HG02852 (cell line): ENCODE data around the gene DCAF5.
"Not testable (repeated sequence)": the region's sequence is repeated elsewhere in the genome, so short reads cannot be mapped to it uniquely, and the experiment has no call there.

ENCODE experiments used
- ATAC-seq: cut with Tn5 transposase; IDR thresholded peaks from one replicate; pipeline ENCODE4 v1.9.1; 2021; ENCODE audit warnings: mild to moderate bottlenecking, moderate library complexity; ENCODE audit not compliant: unreplicated experiment

Gene DCAF5

DNA sequence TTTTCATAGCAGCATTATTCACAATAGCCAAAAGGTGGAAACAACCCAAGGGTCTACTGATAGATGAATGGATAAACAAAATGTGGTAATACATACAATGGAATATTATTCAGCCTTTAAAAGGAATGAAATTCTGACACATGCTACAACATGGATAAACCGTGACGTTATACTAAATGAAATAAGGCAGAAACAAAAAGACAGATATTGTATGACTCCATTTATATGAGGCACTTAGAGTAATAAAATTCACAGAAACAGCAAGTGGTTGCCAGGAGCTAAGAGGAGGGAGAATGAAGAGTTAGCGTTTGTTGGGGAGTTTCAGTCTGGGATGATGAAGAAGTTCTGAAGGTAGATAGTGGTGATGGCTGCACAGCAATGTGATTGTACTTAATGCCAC lies 76.6 kb downstream of the DCAF5 start:
- no peak for ATAC-seq

DNA sequence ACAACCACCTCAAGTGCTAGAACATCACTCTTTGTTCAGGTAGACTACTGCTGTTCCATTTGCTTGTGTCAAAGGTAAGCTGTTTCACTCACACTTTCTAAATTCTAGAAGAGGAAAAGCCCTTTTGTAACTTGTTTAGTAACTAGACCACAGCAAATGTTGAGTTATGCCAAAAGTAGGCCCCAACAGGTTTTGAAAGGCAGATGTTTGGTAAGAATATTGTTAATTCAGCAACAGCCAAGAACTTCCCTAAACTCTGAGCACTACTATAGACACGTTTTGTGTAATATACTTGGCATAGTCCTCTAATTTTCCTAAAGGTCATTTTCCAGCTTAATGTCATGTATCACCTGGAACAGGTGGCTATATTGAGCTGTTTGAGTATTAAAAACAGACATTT lies 79.0 kb downstream of the DCAF5 start:
- ATAC-seq: no peak

DNA sequence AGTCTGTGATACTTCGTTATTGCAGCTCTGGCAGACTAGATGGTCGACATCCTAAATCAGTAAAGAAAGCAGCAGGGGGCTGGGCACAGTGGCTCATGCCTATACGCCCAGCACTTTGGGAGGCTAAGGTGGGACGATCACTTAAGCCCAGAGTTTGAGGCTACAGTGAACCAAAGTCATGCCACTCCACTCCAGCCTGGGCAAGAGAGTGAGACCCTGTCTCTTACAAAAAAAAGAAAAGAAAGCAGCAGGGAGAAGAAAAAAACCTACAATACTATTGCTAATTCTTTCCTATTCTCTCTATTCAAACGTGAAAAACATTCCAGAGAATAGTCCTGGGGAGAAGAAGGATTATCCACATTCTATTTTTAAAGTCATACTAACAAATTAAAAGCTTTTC lies 79.5 kb downstream of the DCAF5 start:
- ATAC-seq: no peak

DNA sequence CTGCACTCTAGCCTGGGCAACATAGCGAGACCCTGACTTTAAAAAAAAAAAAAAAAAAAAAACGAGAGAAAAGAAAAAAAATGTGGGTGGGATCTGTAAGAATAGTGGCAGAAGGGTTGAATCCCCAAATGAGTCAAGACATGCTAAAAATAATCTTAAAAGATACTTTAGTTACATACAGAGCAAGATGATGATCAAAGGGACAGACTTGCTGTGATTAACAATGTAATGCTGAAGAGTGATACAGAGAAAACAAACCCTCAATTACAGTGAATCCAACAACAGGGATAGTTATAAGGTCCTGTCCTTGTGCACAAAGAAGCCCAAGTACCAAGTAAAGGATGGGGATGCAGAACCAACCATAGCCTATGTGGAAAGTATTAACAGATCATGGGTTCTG lies 80.3 kb downstream of the DCAF5 start:
- no peak for ATAC-seq

DNA sequence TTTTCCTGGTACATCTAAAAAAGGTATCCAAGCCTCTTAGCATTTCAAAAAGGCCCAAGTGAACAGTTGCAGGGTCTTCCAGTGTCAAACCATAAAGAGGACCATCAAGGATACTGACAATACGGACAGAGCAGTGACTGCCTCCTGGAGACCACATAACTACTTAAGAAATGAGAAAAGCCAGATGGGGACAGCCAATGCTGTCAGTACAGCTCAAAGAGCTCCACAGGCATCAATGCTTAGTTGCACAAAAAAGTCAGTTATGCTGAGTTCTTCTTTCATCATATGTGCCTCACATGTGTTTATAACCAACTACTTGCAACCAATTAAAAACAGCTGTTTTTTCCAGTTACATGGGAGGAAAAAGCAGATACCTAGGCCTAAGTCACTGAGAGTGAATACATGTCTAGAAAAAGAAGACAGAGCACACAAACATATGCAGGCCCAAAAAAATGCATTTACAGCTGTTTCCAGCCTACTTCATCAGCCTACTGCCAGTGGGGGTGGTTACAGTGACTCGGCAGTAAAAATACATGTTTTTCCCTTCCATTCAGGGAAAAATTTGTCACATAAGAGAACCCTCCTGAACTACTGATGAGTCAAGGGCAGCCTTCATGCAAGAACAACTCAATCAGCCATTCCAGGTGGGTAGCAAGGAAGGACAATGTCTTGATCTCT lies 84.0 kb downstream of the DCAF5 start:
- no peak for ATAC-seq

DNA sequence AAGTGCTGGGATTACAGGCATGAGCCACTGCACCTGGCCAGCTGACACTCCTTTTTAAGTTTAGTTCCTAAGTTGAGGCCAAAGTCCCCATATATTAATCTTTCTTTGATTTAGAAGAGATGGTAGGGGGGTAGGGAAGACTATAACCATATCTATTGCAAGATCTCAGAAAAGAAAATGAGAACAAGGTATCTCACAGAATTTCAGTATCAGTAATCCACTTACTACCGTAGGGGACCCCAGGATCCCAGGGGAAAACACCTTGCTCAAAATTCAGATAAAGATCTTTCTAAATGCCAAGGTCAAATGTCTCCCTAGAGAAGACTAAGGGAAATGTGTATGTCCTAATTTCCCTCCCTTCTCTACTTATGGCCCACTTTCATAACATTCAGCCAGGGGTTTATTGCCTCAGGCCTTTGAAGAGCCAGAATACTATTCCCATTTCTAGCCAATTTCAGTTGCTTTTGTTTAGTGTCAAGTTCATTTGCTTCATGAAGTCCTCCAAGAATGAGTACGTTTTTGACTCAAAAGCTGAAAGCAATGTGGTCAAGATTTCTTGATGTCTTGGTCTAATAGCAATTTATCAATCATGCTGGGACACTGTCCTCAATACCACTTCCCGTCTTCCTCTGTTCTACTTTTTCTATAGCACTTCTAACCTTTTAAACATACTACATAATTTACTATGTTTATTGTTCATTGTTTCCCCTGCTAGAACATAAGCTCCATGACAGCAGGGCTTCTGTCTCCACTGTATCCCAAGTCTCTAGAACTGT lies 86.3 kb downstream of the DCAF5 start:
- ATAC-seq: no peak

DNA sequence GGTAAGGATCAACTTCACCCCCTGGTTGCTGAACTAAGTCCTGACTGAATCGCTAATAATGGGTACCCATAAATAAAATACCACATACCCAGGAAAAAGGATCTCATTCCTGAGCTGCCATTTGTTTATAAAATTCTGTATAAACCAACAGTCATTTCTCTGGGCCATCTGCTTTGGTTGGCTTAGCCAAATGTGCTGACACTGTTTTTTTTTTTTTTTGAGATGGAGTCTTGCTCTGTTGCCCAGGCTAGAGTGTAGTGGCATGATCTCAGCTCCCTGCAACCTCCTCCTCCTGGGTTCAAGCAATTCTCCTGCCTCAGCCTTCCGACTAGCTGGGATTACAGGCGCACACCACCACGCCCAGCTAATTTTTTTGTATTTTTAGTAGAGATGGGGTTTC lies 87.0 kb downstream of the DCAF5 start:
- not testable (repeated sequence) for ATAC-seq

DNA sequence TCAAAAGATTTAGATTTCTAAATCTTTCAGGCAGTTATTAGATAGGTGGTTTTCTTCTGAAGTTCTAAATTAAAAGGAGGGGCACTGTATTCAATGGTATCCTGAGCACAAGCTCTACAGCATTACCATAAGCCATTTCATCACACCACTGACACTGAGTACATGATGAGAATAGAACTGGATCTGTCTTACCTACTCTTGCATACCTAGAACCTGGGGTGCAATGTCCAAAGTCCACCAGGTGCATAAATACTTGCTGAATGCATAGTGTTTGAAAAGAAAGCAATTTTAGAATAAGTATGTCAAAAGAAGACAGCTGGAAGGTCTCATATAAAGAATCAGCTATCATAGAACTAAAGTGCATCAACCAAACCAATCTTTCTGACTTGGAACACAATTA lies 88.3 kb downstream of the DCAF5 start:
- no peak for ATAC-seq

DNA sequence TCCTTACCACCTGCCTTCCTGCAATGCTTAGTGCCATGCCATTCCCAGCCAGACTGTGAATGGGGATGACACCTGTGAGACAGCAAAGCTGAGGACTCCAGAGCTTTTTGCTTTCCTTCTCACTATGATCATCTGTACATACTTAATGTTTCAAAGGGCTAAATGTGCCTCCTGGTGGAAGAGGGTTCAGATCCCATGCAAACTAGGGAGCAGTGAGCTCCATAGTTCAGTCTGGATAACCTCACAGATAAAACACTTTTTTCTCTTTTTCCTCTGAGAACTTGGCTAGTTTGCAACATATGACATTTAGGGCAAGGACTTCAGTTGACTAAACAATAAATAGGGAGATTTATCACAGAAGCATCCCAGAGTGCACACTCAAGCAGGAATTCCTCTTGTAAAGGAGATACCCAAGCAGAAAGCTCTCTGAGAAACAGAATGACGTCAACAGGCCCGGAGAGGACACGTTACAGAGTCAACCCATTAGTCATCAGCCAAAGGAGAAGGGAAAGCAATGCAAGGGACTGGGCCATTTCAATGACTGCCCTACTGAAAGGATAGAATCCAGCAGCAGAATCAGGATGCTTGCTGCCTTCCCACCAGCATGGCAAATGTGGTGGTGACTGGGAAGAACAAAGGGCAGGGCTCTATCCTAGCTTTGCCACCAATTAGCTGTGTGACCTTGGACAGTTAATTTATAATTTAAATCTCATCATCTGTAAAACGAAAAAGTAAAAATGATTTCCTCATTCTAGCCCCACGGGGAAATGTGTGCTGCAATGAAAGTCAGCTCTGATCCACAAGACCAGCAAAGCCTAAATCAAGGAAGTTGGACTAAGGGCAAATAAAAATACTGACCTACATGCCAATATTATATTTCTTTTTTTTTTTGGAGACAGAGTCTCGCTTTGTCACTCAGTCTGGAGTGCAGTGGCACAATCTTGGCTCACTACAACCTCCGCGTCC lies 93.0 kb downstream of the DCAF5 start:
- no peak for ATAC-seq

DNA sequence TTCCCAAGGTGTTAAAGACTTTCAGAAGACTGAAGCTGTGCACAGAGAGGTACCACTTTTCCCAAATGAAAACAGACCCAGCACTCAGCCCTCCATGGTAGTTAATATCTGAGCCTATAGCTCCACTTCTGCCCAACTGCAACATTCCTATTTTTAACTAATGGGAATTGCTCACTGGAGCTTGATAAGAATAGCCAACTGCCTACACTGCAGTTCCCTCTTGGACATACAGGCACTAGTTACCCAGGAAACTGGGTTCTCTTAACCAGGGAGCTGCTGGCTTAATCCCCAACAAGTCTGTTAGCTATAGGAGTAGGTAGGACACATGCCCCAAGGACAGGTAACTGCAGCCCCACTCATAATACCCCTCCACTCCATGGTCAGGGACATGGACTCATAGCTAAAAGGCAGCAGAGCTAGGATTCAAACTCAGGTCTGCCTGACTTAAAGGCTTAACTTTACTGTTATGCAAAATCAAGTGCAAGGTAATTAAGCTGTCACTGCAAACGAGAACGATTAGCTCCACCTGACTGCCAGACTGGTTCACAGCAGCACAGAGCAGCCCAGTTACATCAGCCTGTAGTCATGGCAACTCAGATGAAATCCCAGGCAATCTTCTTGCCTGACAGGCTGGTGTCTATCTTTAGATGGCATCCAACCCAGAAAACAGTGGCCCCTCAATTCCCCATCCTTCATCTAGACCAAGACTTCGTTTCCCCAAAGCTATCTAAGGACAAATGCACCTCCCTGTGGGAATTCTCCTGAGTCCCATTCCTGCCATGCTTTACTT lies 96.7 kb downstream of the DCAF5 start:
- ATAC-seq: no peak

DNA sequence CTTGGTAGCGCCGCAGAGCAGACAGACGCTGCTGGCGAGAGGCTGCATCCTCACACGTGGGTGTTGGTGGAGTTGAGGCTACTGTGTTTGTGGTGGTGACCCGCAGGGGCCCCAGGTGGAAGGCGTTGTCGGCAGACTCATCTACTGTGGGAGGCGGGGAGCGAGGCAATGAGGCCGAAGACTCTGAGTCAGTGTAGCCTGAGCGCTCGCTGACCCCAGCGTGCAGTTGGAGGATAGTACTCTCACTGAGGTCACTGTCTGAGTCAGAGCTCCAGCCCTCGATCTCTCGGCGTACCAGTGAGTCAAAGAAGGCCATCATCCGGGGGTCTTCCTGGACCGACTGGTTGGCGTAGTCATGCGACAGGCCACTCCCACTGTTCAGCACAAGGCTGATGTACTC lies 97.8 kb downstream of the DCAF5 start:
- ATAC-seq: no peak

DNA sequence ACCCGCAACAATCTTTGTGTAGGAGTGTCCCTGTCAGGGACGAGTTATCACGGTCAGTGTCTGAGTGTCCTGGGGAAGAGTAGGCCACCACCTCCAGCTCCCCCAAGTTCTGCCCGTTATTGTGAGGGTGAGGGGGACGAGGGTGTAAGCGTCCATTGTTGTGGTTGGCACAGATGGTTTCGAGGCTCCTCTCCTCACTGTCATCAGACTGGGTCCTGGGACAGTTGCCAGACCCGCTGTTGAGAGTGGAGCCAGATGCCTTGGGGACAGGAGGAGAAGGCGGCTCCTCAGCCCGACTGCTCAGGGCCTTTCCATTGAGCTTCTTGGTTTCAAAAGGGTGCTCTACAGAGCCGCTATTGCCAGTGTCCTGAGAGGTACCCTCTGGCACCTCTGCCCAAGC lies 98.9 kb downstream of the DCAF5 start:
- no peak for ATAC-seq

DNA sequence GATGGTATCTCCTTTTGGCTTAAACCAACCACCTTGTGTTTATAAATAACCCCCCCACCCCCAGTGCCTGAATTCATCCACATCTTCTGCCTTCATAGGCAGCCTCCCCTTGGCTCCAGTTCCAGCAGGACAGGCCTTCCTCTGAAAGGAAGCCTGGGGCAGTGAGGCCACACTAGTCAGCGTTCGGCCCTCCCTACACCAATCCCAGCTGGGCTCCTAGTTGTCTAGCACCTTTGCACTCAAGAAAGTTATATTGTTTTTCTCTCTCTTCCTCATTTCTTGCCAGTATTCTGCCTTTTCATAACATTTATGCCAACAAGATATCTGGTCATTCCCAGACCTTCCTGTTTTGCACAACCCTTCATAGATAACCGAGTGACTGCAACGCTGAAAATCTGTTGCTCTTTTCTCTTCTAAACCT lies 100.7 kb downstream of the DCAF5 start:
- ATAC-seq: no peak

DNA sequence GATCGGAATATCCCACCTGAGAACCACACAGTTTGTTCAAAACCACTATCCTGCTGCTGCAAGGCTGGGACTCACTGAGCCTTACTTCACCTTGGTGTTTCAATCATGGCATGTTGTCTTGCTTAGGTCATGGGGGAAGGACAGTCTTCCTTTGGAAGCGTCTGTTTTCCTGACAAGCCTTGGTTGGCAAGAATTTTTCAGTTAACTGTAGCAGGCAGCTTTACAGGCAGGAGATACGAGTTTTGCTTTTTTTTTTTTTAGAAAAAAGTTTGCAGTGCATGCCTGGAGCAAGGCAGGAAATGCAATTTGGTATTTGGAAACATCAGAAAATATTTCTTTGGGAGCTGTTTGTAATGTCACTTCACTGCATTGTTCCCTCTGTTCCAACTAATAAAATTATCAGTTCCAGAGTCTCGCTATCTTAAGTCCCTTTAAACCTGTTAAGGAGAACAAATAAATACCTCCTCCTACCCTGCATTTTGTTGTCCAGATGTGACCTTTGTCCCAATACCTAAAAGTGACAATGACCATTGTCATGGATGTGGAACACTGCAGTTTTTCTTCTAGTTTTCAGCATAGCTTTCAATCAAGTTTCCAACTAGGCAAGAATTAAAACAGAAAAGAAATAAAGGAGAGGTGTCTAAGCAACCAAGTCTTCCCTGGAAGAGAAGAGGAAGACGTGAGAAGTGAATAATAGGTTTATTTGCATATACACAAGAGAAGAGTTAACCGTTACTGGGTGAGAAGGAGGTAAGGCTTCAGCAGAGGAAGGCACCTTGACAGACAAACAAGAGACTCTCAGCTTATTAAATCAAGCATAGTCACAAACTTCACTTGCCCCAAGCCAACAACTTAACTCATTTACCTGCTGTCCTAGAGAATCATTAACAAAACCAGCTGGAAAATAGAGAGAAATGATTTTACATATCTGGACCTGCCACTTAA lies 102.4 kb downstream of the DCAF5 start:
- ATAC-seq: no peak

DNA sequence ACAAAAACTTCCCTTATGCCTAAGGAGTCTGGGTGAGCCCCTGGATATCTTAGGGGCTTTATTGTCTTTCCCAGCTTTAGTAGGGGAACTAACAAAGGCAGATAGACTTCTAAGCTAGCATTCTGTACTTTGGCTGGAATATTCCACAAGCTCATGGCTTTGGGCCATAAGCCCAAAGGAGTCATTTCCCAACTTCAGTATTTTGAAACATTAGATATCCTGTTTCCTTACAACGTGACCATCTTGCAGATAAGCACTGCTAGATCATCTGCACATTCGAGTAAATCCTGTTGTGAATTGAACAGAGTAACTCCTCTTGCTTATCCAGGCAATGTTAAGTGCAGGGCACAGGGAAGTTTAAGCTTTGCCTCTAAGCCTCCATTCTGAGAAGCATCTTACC lies 103.2 kb downstream of the DCAF5 start:
- ATAC-seq: no peak

DNA sequence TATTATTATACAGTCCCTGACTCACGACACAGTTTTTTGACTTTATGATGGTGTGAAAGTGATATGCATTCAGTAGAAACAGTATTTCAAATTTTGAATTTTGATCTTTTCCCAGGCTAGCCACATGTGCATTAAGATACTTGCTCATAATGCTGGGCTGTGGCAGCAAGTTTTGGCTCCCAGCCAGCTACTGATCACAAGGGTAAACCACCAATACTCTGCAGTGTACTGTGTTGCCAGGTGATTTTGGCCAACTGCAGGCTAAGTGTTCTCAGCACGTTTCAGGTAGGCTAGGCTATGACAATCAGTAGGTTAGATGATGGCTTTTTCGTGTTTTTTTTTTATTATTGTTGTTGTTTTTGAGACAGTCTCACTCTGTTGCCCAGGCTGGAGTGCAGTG lies 104.5 kb downstream of the DCAF5 start:
- no peak for ATAC-seq

DNA sequence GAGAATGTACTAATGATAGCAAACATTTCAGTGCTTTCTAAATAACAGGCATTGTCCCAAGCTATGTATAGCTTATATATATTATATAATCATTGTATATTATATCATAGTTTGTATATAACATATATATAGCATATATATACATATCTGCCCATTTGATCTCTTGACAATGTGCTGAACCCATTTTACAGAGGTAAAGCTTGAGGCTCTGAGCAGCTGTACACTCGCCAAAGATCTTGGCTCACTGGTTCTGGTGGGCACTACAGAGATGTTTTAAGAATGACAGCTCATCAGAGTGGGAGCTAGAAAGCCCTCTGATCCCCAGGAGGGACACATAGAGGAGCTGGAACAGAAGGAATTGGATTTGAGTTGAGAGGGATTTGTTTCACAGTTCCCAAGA lies 105.7 kb downstream of the DCAF5 start:
- no peak for ATAC-seq

DNA sequence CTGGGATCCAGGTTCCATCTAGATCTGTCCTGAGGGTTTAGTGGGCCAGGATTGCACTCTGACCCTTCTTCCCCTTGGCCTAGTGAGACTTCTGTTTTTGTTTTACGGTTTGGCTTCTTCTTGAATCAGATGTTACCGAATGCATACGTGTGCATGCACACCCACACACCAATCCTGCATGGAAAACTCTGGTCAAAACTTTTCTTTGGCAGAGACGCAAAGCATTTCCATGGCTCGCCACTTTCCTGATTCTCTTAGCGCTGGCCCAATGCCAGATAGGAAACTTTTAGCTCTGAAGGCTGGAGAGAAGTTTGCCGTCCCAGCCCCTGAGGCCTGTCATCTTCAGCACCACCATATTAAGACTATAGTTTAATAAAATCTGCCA lies 106.5 kb downstream of the DCAF5 start:
- no peak for ATAC-seq

DNA sequence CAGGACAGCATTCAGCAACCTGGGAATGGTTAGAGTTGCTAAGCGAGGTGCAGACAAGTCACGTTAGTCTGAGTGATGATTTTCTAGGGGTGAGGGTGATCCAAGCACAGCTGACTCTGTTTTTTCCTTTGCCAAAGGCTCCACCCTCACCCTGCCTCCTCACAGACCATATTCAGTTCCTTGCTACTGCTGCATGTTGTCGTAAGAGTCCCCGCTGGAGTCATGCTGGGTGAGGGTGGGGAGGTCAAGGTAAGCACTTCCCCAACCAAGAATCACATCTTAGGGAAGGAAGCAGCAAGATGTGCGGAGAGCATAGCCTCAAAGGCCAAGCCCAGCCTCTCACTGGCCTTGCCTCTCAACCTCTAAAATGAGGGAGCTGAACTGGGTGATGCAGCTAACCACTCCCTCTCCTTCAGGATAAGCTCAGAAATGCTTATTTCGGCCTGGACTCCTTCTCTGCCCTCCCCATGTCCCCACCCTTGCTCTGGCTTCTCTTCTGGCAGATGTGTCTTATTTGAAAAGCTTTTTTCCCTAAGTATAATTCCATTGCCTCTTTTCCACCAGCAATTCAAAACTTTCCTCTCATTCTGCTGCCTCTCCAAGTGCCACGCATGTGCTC lies 107.0 kb downstream of the DCAF5 start:
- no peak for ATAC-seq
